H1 (cell line): ENCODE results near the gene SEH1L. TPM values are rescaled to one million over a fixed set of nuclear protein-coding genes. Genes with fewer than 3 reads are reported as not detected.

Experiments
- CTCF ChIA-PET: fragments of 300-600 bp; sonication (Branson Sonifier 250); formaldehyde crosslinking; loops from one replicate; lab custom pipeline; 2021; ENCODE audit not compliant: partially characterized antibody; lab: Charles Lee
- POLR2A ChIA-PET: fragments of 300-600 bp; sonication (Branson Sonifier 250); formaldehyde crosslinking; loops from one replicate; lab custom pipeline; 2021; ENCODE audit warnings: inconsistent platforms; ENCODE audit not compliant: partially characterized antibody; lab: Charles Lee
- DNase-seq, 2 experiments: peaks; one replicate each; pipeline versions ENCODE4 v3.0.0 to v3.0.0-alpha.2; 2010 to 2022; ENCODE audit warnings: low spot score in 2 of 2, low read depth in 1 of 2, mixed read lengths in 1 of 2
- FAIRE-seq: peaks from 2 replicates; lab custom pipeline; 2011; peaks lifted over from hg19 to GRCh38; lab: Jason Lieb, UNC
- H2AFZ ChIP-seq: 2 replicates; pipeline ENCODE4 v1.8.1; 2012; ENCODE audit warnings: low read length, inconsistent platforms
- H2AK5ac ChIP-seq: 2 replicates; pipeline ENCODE4 v1.6.1; 2013; ENCODE audit warnings: low read depth, low read length
- H2BK120ac ChIP-seq: replicated peaks from 2 replicates; pipeline ENCODE3; 2013; ENCODE audit warnings: low read depth, low read length, inconsistent platforms
- H2BK12ac ChIP-seq: 2 replicates; pipeline ENCODE4 v1.6.1; 2013; ENCODE audit warnings: low read depth, low read length
- H2BK15ac ChIP-seq: 2 replicates; pipeline ENCODE4 v1.6.1; 2013; ENCODE audit warnings: low read length
- H2BK20ac ChIP-seq: 2 replicates; pipeline ENCODE4 v1.6.1; 2013; ENCODE audit warnings: low read length
- H2BK5ac ChIP-seq: 2 replicates; pipeline ENCODE4 v1.6.1; 2013; ENCODE audit warnings: low read depth, low read length
- H3K14ac ChIP-seq: 2 replicates; pipeline ENCODE4 v1.6.1; 2013; ENCODE audit warnings: inconsistent platforms; ENCODE audit not compliant: insufficient read length
- H3K18ac ChIP-seq: 2 replicates; pipeline ENCODE4 v1.6.1; 2013; ENCODE audit warnings: low read length; ENCODE audit errors: extremely low read depth
- H3K23ac ChIP-seq: 2 replicates; pipeline ENCODE4 v1.6.1; 2013; ENCODE audit warnings: inconsistent platforms; ENCODE audit not compliant: insufficient read length
- H3K23me2 ChIP-seq: 2 replicates; pipeline ENCODE4 v1.6.1; 2013; ENCODE audit warnings: low read depth, low read length
- H3K27ac ChIP-seq: 2 replicates; pipeline ENCODE4 v1.6.1; 2011; ENCODE audit warnings: low read depth, low read length, inconsistent platforms
- H3K27me3 ChIP-seq, 4 experiments: replicated peaks in 1 of 4; 1 replicate in 1 of 4; 2 replicates in 3 of 4; pipeline versions ENCODE4 v1.6.1 to v1.8.1; 2011 to 2013; ENCODE audit warnings: low read length in 3 of 4, mild to moderate bottlenecking in 3 of 4, inconsistent platforms in 2 of 4, mixed read lengths in 2 of 4, moderate library complexity in 1 of 4; ENCODE audit not compliant: control insufficient read depth in 3 of 4, insufficient read depth in 3 of 4; ENCODE audit errors: extremely low read depth in 1 of 4
- H3K36me3 ChIP-seq, 4 experiments: 2 replicates each; pipeline versions ENCODE4 v1.6.1 to v1.8.1; 2011 to 2013; ENCODE audit warnings: mild to moderate bottlenecking in 4 of 4, low read length in 3 of 4, moderate library complexity in 2 of 4, control low read depth in 1 of 4, inconsistent platforms in 1 of 4; ENCODE audit not compliant: insufficient read depth in 4 of 4, control insufficient read depth in 2 of 4
- H3K4ac ChIP-seq: replicated peaks from 2 replicates; pipeline ENCODE3; 2013; ENCODE audit warnings: low read length, low read depth, mixed read lengths, inconsistent platforms; ENCODE audit not compliant: insufficient read length
- H3K4me1 ChIP-seq, 4 experiments: replicated peaks in 1 of 4; 1 replicate in 1 of 4; 2 replicates in 3 of 4; pipeline versions ENCODE4 v1.6.1 to v1.8.1; 2011 to 2013; ENCODE audit warnings: low read length in 3 of 4, inconsistent platforms in 2 of 4, mixed read lengths in 1 of 4; ENCODE audit not compliant: insufficient read depth in 4 of 4, control insufficient read depth in 3 of 4
- H3K4me2 ChIP-seq, 2 experiments: 2 replicates each; pipeline versions ENCODE4 v1.6.1 to v1.8.1; 2011 to 2013; ENCODE audit warnings: low read depth in 2 of 2, low read length in 2 of 2, control low read depth in 1 of 2, inconsistent platforms in 1 of 2, mild to moderate bottlenecking in 1 of 2; ENCODE audit not compliant: insufficient read depth in 1 of 2
- H3K4me3 ChIP-seq, 4 experiments: fragments of 200-600, 300-600 bp in 1 of 4; sonication (generic), shearing (Covaris generic), sonication (Bioruptor Twin) in 1 of 4; 2 replicates each; pipeline versions ENCODE4 v1.5.1 to v1.8.1; 2011 to 2016; ENCODE audit warnings: low read length in 4 of 4, low read depth in 3 of 4, control low read depth in 2 of 4, inconsistent platforms in 2 of 4, mild to moderate bottlenecking in 2 of 4, mixed read lengths in 1 of 4, moderate library complexity in 1 of 4; ENCODE audit not compliant: insufficient read depth in 2 of 4; ENCODE audit errors: extremely low read depth in 1 of 4
- H3K56ac ChIP-seq: replicated peaks from 2 replicates; pipeline ENCODE3; 2013; ENCODE audit warnings: low read depth, mild to moderate bottlenecking, mixed read lengths, low read length, inconsistent platforms; ENCODE audit not compliant: insufficient read length
- H3K79me1 ChIP-seq: 2 replicates; pipeline ENCODE4 v1.6.1; 2013; ENCODE audit warnings: low read depth, low read length, control low read depth
- H3K79me2 ChIP-seq, 2 experiments: 2 replicates each; pipeline versions ENCODE4 v1.6.1 to v1.8.1; 2012 to 2013; ENCODE audit warnings: low read length in 2 of 2, mild to moderate bottlenecking in 2 of 2, inconsistent platforms in 1 of 2; ENCODE audit not compliant: insufficient read depth in 2 of 2, control insufficient read depth in 1 of 2
- H3K9ac ChIP-seq, 4 experiments: replicated peaks in 1 of 4; 1 replicate in 1 of 4; 2 replicates in 3 of 4; pipeline versions ENCODE4 v1.6.1 to v1.8.1; 2011 to 2013; ENCODE audit warnings: low read depth in 3 of 4, low read length in 3 of 4, control low read depth in 2 of 4, mild to moderate bottlenecking in 2 of 4, moderate library complexity in 2 of 4, inconsistent platforms in 1 of 4; ENCODE audit errors: extremely low read depth in 1 of 4
- H3K9me3 ChIP-seq, 2 experiments: 2 replicates each; pipeline versions ENCODE4 v1.6.1 to v1.8.1; 2012 to 2013; ENCODE audit warnings: mild to moderate bottlenecking in 2 of 2, moderate library complexity in 2 of 2, control low read depth in 1 of 2, inconsistent platforms in 1 of 2, low read depth in 1 of 2, low read length in 1 of 2, mixed read lengths in 1 of 2; ENCODE audit not compliant: insufficient read depth in 2 of 2
- H4K20me1 ChIP-seq, 2 experiments: replicated peaks in 1 of 2; 2 replicates each; pipeline versions ENCODE3 to v1.8.1; 2011 to 2013; ENCODE audit warnings: inconsistent platforms in 2 of 2, low read length in 2 of 2, mild to moderate bottlenecking in 1 of 2; ENCODE audit not compliant: insufficient read depth in 2 of 2, control insufficient read depth in 1 of 2
- H4K5ac ChIP-seq: 2 replicates; pipeline ENCODE4 v1.6.1; 2013; ENCODE audit warnings: low read length, low read depth, mixed read lengths, inconsistent platforms; ENCODE audit not compliant: insufficient read length
- H4K8ac ChIP-seq: 2 replicates; pipeline ENCODE4 v1.8.0; 2013; ENCODE audit warnings: mild to moderate bottlenecking, moderate library complexity, low read length, inconsistent platforms; ENCODE audit not compliant: insufficient read depth; ENCODE audit errors: extremely low read depth
- H4K91ac ChIP-seq: replicated peaks from 2 replicates; pipeline ENCODE3; 2013; ENCODE audit warnings: low read length, mixed read lengths, inconsistent platforms; ENCODE audit not compliant: insufficient read length
- POLR2AphosphoS5 ChIP-seq: IDR thresholded peaks from 2 replicates; pipeline ENCODE4 v1.6.1; 2011; ENCODE audit warnings: low read depth, low read length
- WGBS, 2 experiments: shearing (Covaris generic) in 1 of 2; methylation state at CpG; one replicate each; pipeline versions ENCODE4 v1.1.6 to v1.1.7; 2013 to 2015; ENCODE audit warnings: low lambda C conversion rate in 2 of 2, mixed read lengths in 2 of 2, inconsistent platforms in 1 of 2, low coverage in 1 of 2, missing lambda C conversion rate in 1 of 2; ENCODE audit not compliant: insufficient replicate concordance in 2 of 2, insufficient coverage in 1 of 2, insufficient read length in 1 of 2; ENCODE audit errors: extremely low coverage in 1 of 2, missing lambda C conversion rate in 1 of 2; 5-methylcytosine and 5-hydroxymethylcytosine counted together
- polyA plus RNA-seq, 7 experiments: library from polyadenylated mRNA; depleted of rRNA in 3 of 7; stranded (reverse) in 5 of 7; unstranded in 2 of 7; fragments of >200 nt in 5 of 7; fragments of 200-250 nt in 2 of 7; gene quantifications; 1 replicate in 5 of 7; 2 replicates in 1 of 7; 4 replicates in 1 of 7; pipeline versions ENCODE4 v1.2.1 to v1.2.3, GENCODE V29; 2011 to 2013; ENCODE audit warnings: missing spikeins in 2 of 7, mixed read lengths in 2 of 7
- total RNA-seq: library from RNA; stranded (reverse); fragmentation: NEBNext Ultra II Directional; extraction: Animal tissue kit (Norgen Biotek cat#: 25700); gene quantifications from 2 replicates; pipeline ENCODE4 v1.2.1, GENCODE V29; 2021

SEH1L gene
- total and polyA plus RNA-seq, 2 of the 8 experiments (the other 6 are each of a cell fraction or from before 2014, with no cell fraction given): 41.7 to 96.7 TPM

- Histone ChIP-seq H2BK5ac (no peak overlapping the region), H4K5ac (no peak overlapping the region), H4K20me1 (no peaks in the 10 kb centered on the region), H3K23ac (no peak overlapping the region), H3K14ac (no peak overlapping the region), H2BK20ac (no peak overlapping the region), H3K79me2 (peaks cover 0 to 4% of the 10 kb centered on the region in 2 experiments; a peak in 1 of 4 replicates), H3K4me3 (no peak overlapping the region), H3K18ac (no peak overlapping the region), H2AK5ac (no peak overlapping the region), H3K56ac (no peak overlapping the region), H3K36me3 (peaks cover 10 to 47% (median 23%) of the 10 kb centered on the region in 4 experiments; a peak in 7 of 8 replicates), H2BK12ac (no peak overlapping the region), H4K91ac (no peak overlapping the region), H2BK15ac (no peak overlapping the region), H3K27me3 (no peaks in the 10 kb centered on the region), H3K9ac (no peak overlapping the region), H3K4me2 (no peak overlapping the region), H3K4me1 (no peaks in the 10 kb centered on the region), H3K9me3 (no peaks in the 10 kb centered on the region), H3K27ac (no peak overlapping the region), H3K23me2 (no peaks in the 10 kb centered on the region), H3K79me1 (no peaks in the 10 kb centered on the region), H3K4ac (no peak overlapping the region), H4K8ac (no peak overlapping the region), H2BK120ac (no peak overlapping the region), H2AFZ (no peak overlapping the region)
- no peak for FAIRE-seq
- CTCF ChIA-PET: no interaction called here
- no peak for TF ChIP-seq POLR2AphosphoS5
- POLR2A ChIA-PET: no interaction called here
- 87% methylated on average over 3 of the region's 3 CpGs; no CpG with 5 or more reads in 1 of the 2 experiments for WGBS, 2 experiments
- DNase-seq: no peak
Measured at GRCh38 chr18:13019301-13019700, 71.5 kb downstream of the SEH1L start.
